Spleen (tissue), 11 donors: ENCODE measurements around the gene KDM6B. TPM values are rescaled to one million over a fixed set of nuclear protein-coding genes. Genes with fewer than 3 reads are reported as not detected.
A peak's percentile ranks its signal among the peaks of the same experiment; 100 is the strongest.

Experiments
- DNase-seq: peaks from one replicate; pipeline ENCODE4 v3.0.0-alpha.2; 2020
- H3K27ac ChIP-seq, 8 donors: fragments of 200-600 bp; sonication (generic) in 7 of 8; 1 replicate in 4 of 8; 2 replicates in 4 of 8; pipeline versions ENCODE4 v1.5.0 to v1.8.0; 2016 to 2021; ENCODE audit warnings: inconsistent platforms in 4 of 8, mild to moderate bottlenecking in 4 of 8, moderate library complexity in 1 of 8
- H3K27me3 ChIP-seq, 7 donors: fragments of 200-600 bp; sonication (generic) in 6 of 7; replicated peaks in 1 of 7; 1 replicate in 4 of 7; 2 replicates in 3 of 7; pipeline versions ENCODE4 v1.5.0 to v1.8.0; 2016 to 2021; ENCODE audit warnings: inconsistent platforms in 3 of 7, mild to moderate bottlenecking in 1 of 7
- H3K36me3 ChIP-seq, 6 donors: fragments of 200-600 bp; sonication (generic) in 5 of 6; 1 replicate in 4 of 6; 2 replicates in 2 of 6; pipeline versions ENCODE4 v1.5.0 to v1.8.0; 2016 to 2021; ENCODE audit warnings: inconsistent platforms in 2 of 6
- H3K4me1 ChIP-seq, 6 donors: fragments of 200-600 bp; sonication (generic) in 5 of 6; 1 replicate in 3 of 6; 2 replicates in 3 of 6; pipeline versions ENCODE4 v1.5.0 to v1.8.0; 2016 to 2021; ENCODE audit warnings: inconsistent platforms in 3 of 6
- H3K4me3 ChIP-seq, 8 donors: fragments of 200-600 bp; sonication (generic) in 7 of 8; 1 replicate in 4 of 8; 2 replicates in 4 of 8; pipeline versions ENCODE4 v1.5.0 to v1.8.0; 2016 to 2021; ENCODE audit warnings: inconsistent platforms in 4 of 8, mild to moderate bottlenecking in 4 of 8, moderate library complexity in 2 of 8
- H3K9me3 ChIP-seq, 8 donors: fragments of 200-600 bp; sonication (generic) in 7 of 8; 1 replicate in 4 of 8; 2 replicates in 4 of 8; pipeline versions ENCODE4 v1.5.0 to v1.8.0; 2016 to 2021; ENCODE audit warnings: inconsistent platforms in 4 of 8
- CTCF ChIP-seq, 11 experiments: fragments of 200-600 bp in 7 of 11; fragments of 450-650 bp in 4 of 11; sonication (generic) in 4 of 11; IDR thresholded peaks in 8 of 11; conservative IDR thresholded peaks in 3 of 11; 1 replicate in 7 of 11; 2 replicates in 4 of 11; pipeline versions ENCODE4 v1.4.0 to v1.8.0; 2016 to 2021; ENCODE audit warnings: antibody characterized with exemption in 11 of 11, inconsistent platforms in 4 of 11, mild to moderate bottlenecking in 1 of 11
- POLR2A ChIP-seq, 3 donors: fragments of 450-650 bp; IDR thresholded peaks; one replicate each; pipeline ENCODE4 v1.5.1; 2017; ENCODE audit warnings: antibody characterized with exemption in 3 of 3, mild to moderate bottlenecking in 1 of 3
- POLR2AphosphoS5 ChIP-seq, 3 donors: sonication (generic); formaldehyde crosslinking; IDR thresholded peaks; one replicate each; pipeline ENCODE4 v1.5.1; 2017; ENCODE audit warnings: antibody characterized with exemption in 3 of 3
- WGBS, 5 donors: extraction: QIAGEN DNeasy Blood & Tissue Kit in 3 of 5; methylation state at CpG; one replicate each; pipeline versions ENCODE4 v1.1.5 to v1.1.7; 2013 to 2018; 5-methylcytosine and 5-hydroxymethylcytosine counted together
- intact Hi-C: fragments of 100-400 bp; cut with DNase I; formaldehyde crosslinking; loops from one replicate; pipeline ENCODE4 v1.15.0; 2023; ENCODE audit warnings: low total_unique reads
- polyA plus RNA-seq, 3 donors: library from polyadenylated mRNA; stranded (reverse); fragments of 200-250 nt; gene quantifications; one replicate each; pipeline ENCODE4 v1.2.1, GENCODE V29; 2013
- total RNA-seq, 7 donors: library from RNA; depleted of rRNA in 3 of 7; stranded (reverse); fragments of >200 nt in 3 of 7; fragmentation: NEBNext Ultra II Directional in 4 of 7; extraction: Animal tissue kit (Norgen Biotek cat#: 25700) in 4 of 7; gene quantifications; one replicate each; pipeline versions ENCODE4 v1.1.0 to v1.2.1, GENCODE V29; 2016 to 2021
- donor health status: healthy with polysubstance abuse.
- donor health status: DM: no; HTN: no; CAD: no; lungs with moderate emphysema.
- donor health status: DM: no; HTN: no; CAD: no.
- donor health status: Bipolar disorder and iron deficiency.
- donor health status: healthy.
- donor health status: DM: no; HTN: no; CAD: no.
- donor health status: DM: yes; HTN: yes; CAD: no.

The KDM6B gene
- total and polyA plus RNA-seq, 10 donors: 2.9 to 110 (median 48.8) TPM

GRCh38 chr17:7849130-7849750 is 15.2 kb downstream of the KDM6B start:
- Histone ChIP-seq H3K27ac (peak overlapping the region in 1 of 8 donors; percentile 11), H3K27me3 (no peaks in the 10 kb centered on the region), H3K4me1 (peaks cover 20 to 93% (median 37%) of the 10 kb centered on the region in 6 donors), H3K4me3 (no peak overlapping the region), H3K9me3 (no peaks in the 10 kb centered on the region), H3K36me3 (peaks cover 3 to 93% (median 84%) of the 10 kb centered on the region in 6 donors)
- 88 to 94% (median 88%) methylated on average over 30 to 35 of the region's 35 CpGs for WGBS, 5 donors
- DNase-seq: peak; percentile 81
- intact Hi-C loops: no loop called here
- TF ChIP-seq POLR2AphosphoS5 (IDR thresholded peaks at IDR 0.05): peak; percentile 32 to 74 (median 46)
- TF ChIP-seq POLR2A (IDR thresholded peaks at IDR 0.05): no peak

- WGBS, 5 donors: 83 to 91% (median 89%) methylated on average over 11 to 12 of the region's 12 CpGs
- H3K4me1 ChIP-seq: peaks cover 21 to 94% (median 42%) of the 10 kb centered on the region in 6 donors
- peaks cover 3 to 100% (median 84%) of the 10 kb centered on the region in 6 donors for H3K36me3 ChIP-seq
- no peaks in the 10 kb centered on the region for H3K27me3 ChIP-seq
- H3K27ac ChIP-seq: peak overlapping the region in 1 of 8 donors; percentile 61
- intact Hi-C loops: no loop called here
- H3K4me3 ChIP-seq: no peak overlapping the region
- TF ChIP-seq CTCF (IDR thresholded peaks at IDR 0.05 in 8 of 11, conservative IDR thresholded peaks at IDR 0.05 in 3 of 11) (no peak), POLR2A (IDR thresholded peaks at IDR 0.05) (no peak), POLR2AphosphoS5 (IDR thresholded peaks at IDR 0.05) (no peak)
- DNase-seq: no peak
- no peaks in the 10 kb centered on the region for H3K9me3 ChIP-seq
Measured at GRCh38 chr17:7849751-7850504, 15.9 kb downstream of the KDM6B start.

GRCh38 chr17:7850701-7851437 is 16.9 kb downstream of the KDM6B start:
- no peak for TF ChIP-seq POLR2A (IDR thresholded peaks at IDR 0.05)
- no peak for TF ChIP-seq CTCF (IDR thresholded peaks at IDR 0.05 in 8 of 11, conservative IDR thresholded peaks at IDR 0.05 in 3 of 11)
- TF ChIP-seq POLR2AphosphoS5 (IDR thresholded peaks at IDR 0.05): no peak
- peaks cover 3 to 100% (median 79%) of the 10 kb centered on the region in 6 donors for H3K36me3 ChIP-seq
- H3K27me3 ChIP-seq: no peaks in the 10 kb centered on the region
- H3K9me3 ChIP-seq: no peaks in the 10 kb centered on the region
- peaks cover 20 to 94% (median 42%) of the 10 kb centered on the region in 6 donors for H3K4me1 ChIP-seq
- DNase-seq: peak; percentile 80
- intact Hi-C loops: no loop called here
- 88 to 95% (median 90%) methylated on average over 16 to 17 of the region's 17 CpGs for WGBS, 5 donors
- H3K4me3 ChIP-seq: peak overlapping the region in 5 of 8 donors; percentile 29 to 67 (median 37)
- H3K27ac ChIP-seq: peak overlapping the region in 7 of 8 donors; percentile 22 to 79 (median 59)

- 22 to 33% (median 25%) methylated on average over 26 to 60 of the region's 60 CpGs for WGBS, 5 donors
- peaks cover 27 to 94% (median 45%) of the 10 kb centered on the region in 6 donors for H3K4me1 ChIP-seq
- peaks cover 3 to 95% (median 72%) of the 10 kb centered on the region in 6 donors for H3K36me3 ChIP-seq
- peak overlapping the region in 7 of 8 donors; percentile 19 to 67 (median 36) for H3K4me3 ChIP-seq
- peak overlapping the region in 7 of 8 donors; percentile 22 to 79 (median 59) for H3K27ac ChIP-seq
- TF ChIP-seq POLR2AphosphoS5 (IDR thresholded peaks at IDR 0.05) (peak; percentile 89 to 94 (median 92)), CTCF (IDR thresholded peaks at IDR 0.05 in 8 of 11, conservative IDR thresholded peaks at IDR 0.05 in 3 of 11) (peak; percentile 91 to 99 (median 97)), POLR2A (IDR thresholded peaks at IDR 0.05) (peak in 1 of 3 donors; percentile 58)
- H3K9me3 ChIP-seq: no peaks in the 10 kb centered on the region
- intact Hi-C loops: no loop called here
- DNase-seq: peak; percentile 98
- H3K27me3 ChIP-seq: no peaks in the 10 kb centered on the region
Measured at GRCh38 chr17:7851438-7852261, 17.6 kb downstream of the KDM6B start.
